ENCODE results near the gene PDE6G.

GRCh38 chr17:81603846-81604610, 52.3 kb downstream of the PDE6G start:
- no peak for TF ChIP-seq CTCF (IDR thresholded peaks at IDR 0.05; ENCODE audit: insufficient read depth, low read length)
- TF ChIP-seq POLR2AphosphoS5 (IDR thresholded peaks at IDR 0.05; ENCODE audit: low read depth), result no peak
- no peak for TF ChIP-seq GABPA (IDR thresholded peaks at IDR 0.05; ENCODE audit: low read depth)
- TF ChIP-seq, protein P1, sequence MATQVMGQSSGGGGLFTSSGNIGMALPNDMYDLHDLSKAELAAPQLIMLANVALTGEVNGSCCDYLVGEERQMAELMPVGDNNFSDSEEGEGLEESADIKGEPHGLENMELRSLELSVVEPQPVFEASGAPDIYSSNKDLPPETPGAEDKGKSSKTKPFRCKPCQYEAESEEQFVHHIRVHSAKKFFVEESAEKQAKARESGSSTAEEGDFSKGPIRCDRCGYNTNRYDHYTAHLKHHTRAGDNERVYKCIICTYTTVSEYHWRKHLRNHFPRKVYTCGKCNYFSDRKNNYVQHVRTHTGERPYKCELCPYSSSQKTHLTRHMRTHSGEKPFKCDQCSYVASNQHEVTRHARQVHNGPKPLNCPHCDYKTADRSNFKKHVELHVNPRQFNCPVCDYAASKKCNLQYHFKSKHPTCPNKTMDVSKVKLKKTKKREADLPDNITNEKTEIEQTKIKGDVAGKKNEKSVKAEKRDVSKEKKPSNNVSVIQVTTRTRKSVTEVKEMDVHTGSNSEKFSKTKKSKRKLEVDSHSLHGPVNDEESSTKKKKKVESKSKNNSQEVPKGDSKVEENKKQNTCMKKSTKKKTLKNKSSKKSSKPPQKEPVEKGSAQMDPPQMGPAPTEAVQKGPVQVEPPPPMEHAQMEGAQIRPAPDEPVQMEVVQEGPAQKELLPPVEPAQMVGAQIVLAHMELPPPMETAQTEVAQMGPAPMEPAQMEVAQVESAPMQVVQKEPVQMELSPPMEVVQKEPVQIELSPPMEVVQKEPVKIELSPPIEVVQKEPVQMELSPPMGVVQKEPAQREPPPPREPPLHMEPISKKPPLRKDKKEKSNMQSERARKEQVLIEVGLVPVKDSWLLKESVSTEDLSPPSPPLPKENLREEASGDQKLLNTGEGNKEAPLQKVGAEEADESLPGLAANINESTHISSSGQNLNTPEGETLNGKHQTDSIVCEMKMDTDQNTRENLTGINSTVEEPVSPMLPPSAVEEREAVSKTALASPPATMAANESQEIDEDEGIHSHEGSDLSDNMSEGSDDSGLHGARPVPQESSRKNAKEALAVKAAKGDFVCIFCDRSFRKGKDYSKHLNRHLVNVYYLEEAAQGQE (IDR thresholded peaks at IDR 0.05; ENCODE audit: insufficient replicate concordance, low read depth), result no peak

Measured in HL-60 (cell line).